Dendritic cell treated with granulocyte-macrophage colony-stimulating factor and Interleukin-4, amounts not matched to agents 40 ng/mL and 50 ng/mL, for 4 days (primary cell): Measurements from ENCODE around the gene CTNNA3.
"Not testable (repeated sequence)": the region's sequence is repeated elsewhere in the genome, so short reads cannot be mapped to it uniquely, and the experiment has no call there.

ENCODE experiments used
- H3K27ac Mint-ChIP-seq: one replicate; pipeline ENCODE4 v1.8.0; 2022; ENCODE audit warnings: mild to moderate bottlenecking, mixed read lengths
- H3K27me3 Mint-ChIP-seq: one replicate; pipeline ENCODE4 v1.8.0; 2022; ENCODE audit warnings: mild to moderate bottlenecking, mixed read lengths
- H3K36me3 Mint-ChIP-seq: one replicate; pipeline ENCODE4 v1.8.0; 2022; ENCODE audit warnings: low read depth, mixed read lengths
- H3K4me1 Mint-ChIP-seq: one replicate; pipeline ENCODE4 v1.8.0; 2022; ENCODE audit warnings: low read depth, mixed read lengths
- H3K4me3 Mint-ChIP-seq: one replicate; pipeline ENCODE4 v1.8.0; 2022; ENCODE audit warnings: mild to moderate bottlenecking, moderate library complexity, mixed read lengths
- H3K9me3 Mint-ChIP-seq: one replicate; pipeline ENCODE4 v1.8.0; 2022; ENCODE audit warnings: mixed read lengths
- intact Hi-C: fragments of 100-400 bp; cut with micrococcal nuclease; formaldehyde crosslinking; loops from one replicate; pipeline ENCODE4 v1.15.0; 2022

Gene CTNNA3

GRCh38 chr10:67696029-67696428 lies at the start of gene CTNNA3:
Gene CTNNA3 (minus strand): TSS chr10:67696195.
- Mint-ChIP-seq H3K9me3 (no peaks in the 10 kb centered on the region), H3K36me3 (no peaks in the 10 kb centered on the region), H3K4me1 (no peaks in the 10 kb centered on the region), H3K27ac (no peak within 1 kb of the TSS), H3K4me3 (no peak within 1 kb of the TSS), H3K27me3 (peaks cover 16% of the 10 kb centered on the region)
- intact Hi-C loops, result no loop called here

- peaks cover 18% of the 10 kb centered on the region for H3K4me1 Mint-ChIP-seq
- no peaks in the 10 kb centered on the region for H3K9me3 Mint-ChIP-seq
- H3K4me3 Mint-ChIP-seq, result no peak overlapping the region
- no peaks in the 10 kb centered on the region for H3K36me3 Mint-ChIP-seq
- intact Hi-C loops, result no loop called here
- H3K27me3 Mint-ChIP-seq, result peaks cover 4% of the 10 kb centered on the region
- no peak overlapping the region for H3K27ac Mint-ChIP-seq
Measured at GRCh38 chr10:67735430-67735829, 39.4 kb upstream of the CTNNA3 start.

GRCh38 chr10:67733511-67733910 lies 37.5 kb upstream of the CTNNA3 start:
- intact Hi-C loops, result no loop called here
- H3K27ac Mint-ChIP-seq, result no peak overlapping the region
- H3K27me3 Mint-ChIP-seq, result peaks cover 5% of the 10 kb centered on the region
- H3K9me3 Mint-ChIP-seq, result no peaks in the 10 kb centered on the region
- H3K4me3 Mint-ChIP-seq, result no peak overlapping the region
- H3K4me1 Mint-ChIP-seq, result peaks cover 13% of the 10 kb centered on the region
- no peaks in the 10 kb centered on the region for H3K36me3 Mint-ChIP-seq

GRCh38 chr10:67725567-67725966 lies 29.6 kb upstream of the CTNNA3 start:
- Mint-ChIP-seq H3K36me3 (no peaks in the 10 kb centered on the region), H3K4me1 (peaks cover 4% of the 10 kb centered on the region), H3K9me3 (no peaks in the 10 kb centered on the region), H3K4me3 (no peak overlapping the region), H3K27ac (no peak overlapping the region), H3K27me3 (peaks cover 2% of the 10 kb centered on the region)
- intact Hi-C loops, result no loop called here

GRCh38 chr10:67723601-67724000 lies 27.6 kb upstream of the CTNNA3 start:
- Mint-ChIP-seq H3K27me3 (peaks cover 5% of the 10 kb centered on the region), H3K9me3 (no peaks in the 10 kb centered on the region), H3K4me1 (no peaks in the 10 kb centered on the region), H3K27ac (no peak overlapping the region), H3K4me3 (no peak overlapping the region), H3K36me3 (no peaks in the 10 kb centered on the region)
- intact Hi-C loops, result no loop called here

DNA sequence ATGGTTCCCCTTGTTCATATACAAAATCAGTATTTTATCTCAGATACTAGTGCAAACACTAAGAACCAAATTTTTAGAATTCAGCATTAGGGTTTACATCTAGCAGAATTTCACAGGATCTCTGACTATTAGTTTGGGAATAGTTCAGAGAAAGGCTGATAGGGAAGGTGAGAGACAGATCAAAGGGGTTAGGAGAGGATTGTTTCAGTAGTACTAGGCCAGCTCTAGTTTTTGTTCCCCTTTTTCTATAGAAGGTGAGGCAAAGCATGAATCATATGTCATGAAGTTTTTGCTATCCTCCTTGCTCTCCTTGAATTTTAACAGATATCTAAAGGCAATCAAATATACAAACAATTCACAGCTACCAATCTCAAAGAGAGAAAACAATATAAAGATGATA lies 26.1 kb upstream of the CTNNA3 start:
- Mint-ChIP-seq H3K36me3 (no peaks in the 10 kb centered on the region), H3K4me1 (no peaks in the 10 kb centered on the region), H3K9me3 (no peaks in the 10 kb centered on the region), H3K4me3 (no peak overlapping the region), H3K27me3 (peaks cover 5% of the 10 kb centered on the region), H3K27ac (no peak overlapping the region)
- intact Hi-C loops, result no loop called here

- H3K27ac Mint-ChIP-seq, H3K4me1 Mint-ChIP-seq, intact Hi-C loops, H3K4me3 Mint-ChIP-seq, H3K27me3 Mint-ChIP-seq, H3K36me3 Mint-ChIP-seq: not testable (repeated sequence)
- H3K9me3 Mint-ChIP-seq, result peaks cover 21% of the 10 kb centered on the region
Measured at GRCh38 chr10:67716455-67716854, 20.5 kb upstream of the CTNNA3 start.

- peaks cover 13% of the 10 kb centered on the region for H3K9me3 Mint-ChIP-seq
- H3K36me3 Mint-ChIP-seq, result no peaks in the 10 kb centered on the region
- H3K27me3 Mint-ChIP-seq, result peaks cover 10% of the 10 kb centered on the region
- no peak overlapping the region for H3K27ac Mint-ChIP-seq
- H3K4me3 Mint-ChIP-seq, result no peak overlapping the region
- H3K4me1 Mint-ChIP-seq, result peaks cover 6% of the 10 kb centered on the region
- intact Hi-C loops, result no loop called here
Measured at GRCh38 chr10:67705921-67706320, 9.9 kb upstream of the CTNNA3 start.

DNA sequence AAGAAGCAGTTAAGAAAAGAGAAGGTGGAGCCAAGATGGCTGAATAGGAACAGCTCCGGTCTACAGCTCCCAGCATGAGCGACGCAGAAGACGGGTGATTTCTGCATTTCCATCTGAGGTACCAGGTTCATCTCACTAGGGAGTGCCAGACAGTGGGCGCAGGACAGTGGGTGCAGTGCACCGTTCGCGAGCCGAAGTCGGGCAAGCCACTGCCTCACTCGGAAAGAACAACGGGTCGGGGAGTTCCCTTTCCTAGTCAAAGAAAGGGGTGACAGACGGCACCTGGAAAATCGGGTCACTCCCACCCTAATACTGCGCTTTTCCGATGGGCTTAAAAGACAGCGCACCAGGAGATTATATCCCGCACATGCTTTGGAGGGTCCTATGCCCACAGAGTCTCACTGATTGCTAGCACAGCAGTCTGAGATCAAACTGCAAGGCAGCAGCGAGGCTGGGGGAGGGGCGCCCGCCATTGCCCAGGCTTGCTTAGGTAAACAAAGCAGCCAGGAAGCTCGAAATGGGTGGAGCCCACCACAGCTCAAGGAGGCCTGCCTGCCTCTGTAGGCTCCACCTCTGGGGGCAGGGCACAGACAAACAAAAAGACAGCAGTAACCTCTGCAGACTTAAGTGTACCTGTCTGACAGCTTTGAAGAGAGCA lies 3.7 kb upstream of the CTNNA3 start:
- H3K9me3 Mint-ChIP-seq, intact Hi-C loops, H3K27ac Mint-ChIP-seq: not testable (repeated sequence)

DNA sequence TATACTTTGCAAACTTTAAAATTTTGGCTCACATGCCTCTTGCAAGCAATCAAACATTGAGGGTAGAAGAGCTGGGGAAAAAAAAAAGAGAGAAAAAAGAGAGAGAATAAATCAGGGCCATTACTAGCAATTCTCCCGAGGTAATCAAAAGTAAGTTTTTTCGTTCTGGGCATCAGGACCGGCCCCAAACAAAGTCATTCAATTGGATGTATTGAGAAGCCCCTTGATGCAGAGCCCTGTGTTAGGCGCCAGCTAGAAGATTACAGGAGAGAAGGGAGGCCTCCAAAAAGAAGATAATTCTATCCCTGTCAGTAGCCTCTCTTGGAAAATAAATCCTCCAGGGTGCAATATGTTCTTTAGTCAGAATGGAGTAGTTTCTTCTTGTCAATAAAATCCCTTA lies 2.2 kb upstream of the CTNNA3 start:
- no peaks in the 10 kb centered on the region for H3K4me1 Mint-ChIP-seq
- H3K4me3 Mint-ChIP-seq, result no peak overlapping the region
- intact Hi-C loops, result no loop called here
- no peak overlapping the region for H3K27ac Mint-ChIP-seq
- peaks cover 19% of the 10 kb centered on the region for H3K27me3 Mint-ChIP-seq
- no peaks in the 10 kb centered on the region for H3K36me3 Mint-ChIP-seq
- H3K9me3 Mint-ChIP-seq, result no peaks in the 10 kb centered on the region

More for the DNA sequence above, 3.7 kb upstream of the CTNNA3 start:
- H3K4me1 Mint-ChIP-seq, H3K4me3 Mint-ChIP-seq, H3K36me3 Mint-ChIP-seq: not testable (repeated sequence)
- H3K27me3 Mint-ChIP-seq, result peaks cover 19% of the 10 kb centered on the region

DNA sequence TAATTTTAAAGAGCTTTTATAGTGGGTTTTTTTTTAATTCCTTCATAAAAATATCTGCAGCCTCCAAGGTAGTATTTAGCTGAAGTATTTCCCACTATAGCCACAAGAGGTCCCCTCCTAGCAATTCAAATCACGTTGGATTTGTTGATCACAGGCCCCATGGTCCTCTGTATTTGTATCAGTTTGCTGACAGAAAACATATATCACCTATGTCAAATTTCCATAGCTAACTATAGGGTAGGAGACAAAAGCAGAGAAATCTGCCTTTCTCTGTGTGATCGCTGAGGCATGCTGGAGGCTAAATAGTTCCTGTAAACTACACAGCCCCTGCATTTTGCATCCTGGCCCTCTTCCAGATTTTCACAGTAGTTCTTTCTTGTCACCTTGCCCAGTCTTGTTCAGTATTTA lies 1.7 kb upstream of the CTNNA3 start:
- Mint-ChIP-seq H3K4me1 (no peaks in the 10 kb centered on the region), H3K27ac (no peak overlapping the region), H3K4me3 (no peak overlapping the region), H3K9me3 (no peaks in the 10 kb centered on the region), H3K36me3 (no peaks in the 10 kb centered on the region), H3K27me3 (peaks cover 19% of the 10 kb centered on the region)
- intact Hi-C loops, result loop anchor here (1.0 kb wide), 1 partner anchor 83 kb away; no protein-coding TSS in a partner anchor

- Mint-ChIP-seq H3K4me3 (no peak overlapping the region), H3K36me3 (no peaks in the 10 kb centered on the region), H3K9me3 (no peaks in the 10 kb centered on the region), H3K27me3 (peaks cover 16% of the 10 kb centered on the region), H3K4me1 (no peaks in the 10 kb centered on the region), H3K27ac (no peak overlapping the region)
- intact Hi-C loops, result loop anchor here (1.0 kb wide), 1 partner anchor 84 kb away; no protein-coding TSS in a partner anchor
Measured at GRCh38 chr10:67696679-67697078, 684 bp upstream of the CTNNA3 start.

DNA sequence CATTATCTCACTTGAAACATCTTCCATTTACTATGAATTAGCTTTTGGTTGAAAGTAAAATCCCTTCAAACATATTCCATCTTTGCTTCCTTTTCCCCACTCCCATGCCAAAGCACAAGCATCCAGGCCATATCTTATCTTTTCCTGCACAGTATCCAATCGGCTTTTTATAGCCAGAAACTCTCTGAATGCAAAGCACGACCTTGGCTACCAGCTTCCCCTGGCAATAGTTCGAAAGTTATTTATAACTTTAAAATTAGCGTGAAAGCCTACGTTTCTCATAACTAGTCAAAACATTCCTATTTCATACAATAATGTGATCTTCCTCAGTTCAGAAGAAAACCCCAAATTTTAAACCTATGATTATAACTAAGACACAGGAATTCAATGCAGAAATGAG lies 440 bp downstream of the CTNNA3 start:
- H3K36me3 Mint-ChIP-seq, result no peaks in the 10 kb centered on the region
- H3K27ac Mint-ChIP-seq, result no peak overlapping the region
- no peaks in the 10 kb centered on the region for H3K4me1 Mint-ChIP-seq
- no peak overlapping the region for H3K4me3 Mint-ChIP-seq
- H3K9me3 Mint-ChIP-seq, result no peaks in the 10 kb centered on the region
- peaks cover 16% of the 10 kb centered on the region for H3K27me3 Mint-ChIP-seq
- intact Hi-C loops, result no loop called here

- H3K36me3 Mint-ChIP-seq, intact Hi-C loops, H3K4me1 Mint-ChIP-seq, H3K27ac Mint-ChIP-seq, H3K4me3 Mint-ChIP-seq, H3K9me3 Mint-ChIP-seq: not testable (repeated sequence)
- H3K27me3 Mint-ChIP-seq, result peaks cover 16% of the 10 kb centered on the region
Measured at GRCh38 chr10:67691861-67692260, 4.1 kb downstream of the CTNNA3 start.

- H3K9me3 Mint-ChIP-seq, H3K36me3 Mint-ChIP-seq, H3K4me3 Mint-ChIP-seq, intact Hi-C loops, H3K27me3 Mint-ChIP-seq, H3K4me1 Mint-ChIP-seq, H3K27ac Mint-ChIP-seq: not testable (repeated sequence)
Measured at GRCh38 chr10:67690540-67690939, 5.5 kb downstream of the CTNNA3 start.
